Renal pelvis (tissue), 12 donors: ENCODE measurements around the gene RAB26. TPM values are rescaled to one million over a fixed set of nuclear protein-coding genes. Genes with fewer than 3 reads are reported as not detected.
A peak's percentile ranks its signal among the peaks of the same experiment; 100 is the strongest.
"Not testable (repeated sequence)": the region's sequence is repeated elsewhere in the genome, so short reads cannot be mapped to it uniquely, and the experiment has no call there.

Experiments
- DNase-seq: peaks from one replicate; pipeline ENCODE4 v3.0.0-alpha.2; 2013
- long read RNA-seq, 16 experiments: transcript quantifications; one replicate each; lab custom pipeline, GENCODE V29; 2026
- polyA plus RNA-seq, 3 donors: library from polyadenylated mRNA; unstranded; fragments of 120-200 nt; gene quantifications; one replicate each; pipeline ENCODE4 v1.2.1, GENCODE V29; 2013; ENCODE audit not compliant: insufficient read length in 3 of 3

RAB26 gene, protein sequence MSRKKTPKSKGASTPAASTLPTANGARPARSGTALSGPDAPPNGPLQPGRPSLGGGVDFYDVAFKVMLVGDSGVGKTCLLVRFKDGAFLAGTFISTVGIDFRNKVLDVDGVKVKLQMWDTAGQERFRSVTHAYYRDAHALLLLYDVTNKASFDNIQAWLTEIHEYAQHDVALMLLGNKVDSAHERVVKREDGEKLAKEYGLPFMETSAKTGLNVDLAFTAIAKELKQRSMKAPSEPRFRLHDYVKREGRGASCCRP
- 1 to 10 TPM; 3.0 to 6.0 (median 3.1) TPM for polyA plus RNA-seq
- long read RNA-seq, donor 1, partial matches to known transcripts = 0 of 1 reads
- long read RNA-seq, donor 1, other reads (novel, unspliced or antisense) = 0 of 1 reads
- long read RNA-seq, donor 2, partial matches to known transcripts = 0 of 2 reads
- long read RNA-seq, donor 2, other reads (novel, unspliced or antisense) = 0 of 2 reads
- long read RNA-seq, donor 3 = 0 reads
- long read RNA-seq, donor 4, partial matches to known transcripts = 0 of 211 reads
- long read RNA-seq, donor 4, other reads (novel, unspliced or antisense) = 209 of 211 reads
- long read RNA-seq, donor 5, partial matches to known transcripts = 0 of 2 reads
- long read RNA-seq, donor 5, other reads (novel, unspliced or antisense) = 0 of 2 reads
- long read RNA-seq, donor 6, partial matches to known transcripts = 0 of 2 reads
- long read RNA-seq, donor 6, other reads (novel, unspliced or antisense) = 0 of 2 reads
- long read RNA-seq, donor 7, partial matches to known transcripts = 0 of 2 reads
- long read RNA-seq, donor 7, other reads (novel, unspliced or antisense) = 0 of 2 reads
- long read RNA-seq, donor 8 = 0 reads
- long read RNA-seq, donor 9, partial matches to known transcripts = 0 of 1 reads
- long read RNA-seq, donor 9, other reads (novel, unspliced or antisense) = 0 of 1 reads
- long read RNA-seq, donor 10, partial matches to known transcripts = 0 of 1 reads
- long read RNA-seq, donor 10, other reads (novel, unspliced or antisense) = 0 of 1 reads
- long read RNA-seq, donor 11, partial matches to known transcripts = 0 of 1 reads
- long read RNA-seq, donor 11, other reads (novel, unspliced or antisense) = 0 of 1 reads
- long read RNA-seq, donor 12, partial matches to known transcripts = 0 of 3 reads
- long read RNA-seq, donor 12, other reads (novel, unspliced or antisense) = 0 of 3 reads
- long read RNA-seq, donor 13, partial matches to known transcripts = 0 of 1 reads
- long read RNA-seq, donor 13, other reads (novel, unspliced or antisense) = 0 of 1 reads
- long read RNA-seq, donor 14 = 0 reads
- long read RNA-seq, donor 15 = 0 reads
- long read RNA-seq, donor 16 = 0 reads

DNA sequence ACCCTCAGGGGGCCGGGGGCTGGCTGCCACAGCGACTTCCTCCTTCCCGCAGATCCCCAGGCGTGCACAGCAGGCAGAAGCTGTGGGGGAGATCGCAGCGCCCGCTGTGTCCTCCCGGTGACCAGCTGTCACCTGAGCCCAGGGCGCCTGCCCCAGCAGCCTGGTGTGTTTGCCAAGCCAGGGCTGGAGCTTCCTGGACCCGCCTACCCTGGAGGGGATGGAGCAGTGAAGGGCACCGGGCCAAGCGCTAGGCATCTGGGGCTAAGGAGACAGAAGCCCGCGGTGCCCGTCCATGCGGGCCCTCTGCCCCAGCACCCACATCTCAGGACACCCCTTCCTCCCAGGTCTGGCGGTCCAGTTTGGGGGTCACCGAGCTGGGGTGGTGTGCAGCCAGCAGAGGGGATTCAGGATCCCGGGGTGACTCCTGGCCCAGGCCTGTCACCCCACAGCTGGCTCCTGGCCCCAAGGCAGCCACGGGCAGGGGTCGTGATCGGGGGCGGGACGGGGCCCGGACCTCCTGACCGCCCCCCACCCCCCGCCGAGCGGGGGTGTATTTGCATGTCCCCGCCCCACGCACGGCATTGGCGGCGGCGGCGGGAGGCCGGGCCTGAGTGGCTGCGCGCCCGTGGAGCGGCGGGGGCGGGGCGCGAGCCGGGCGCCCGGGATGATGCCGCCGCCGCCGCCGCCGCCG, at the start of gene RAB26:
Gene RAB26, plus strand, starts transcription at position 645 of the 691 bp plus-strand sequence. CDS start 159 bp downstream, outside the sequence.
- peak; percentile 69 for DNase-seq

DNA sequence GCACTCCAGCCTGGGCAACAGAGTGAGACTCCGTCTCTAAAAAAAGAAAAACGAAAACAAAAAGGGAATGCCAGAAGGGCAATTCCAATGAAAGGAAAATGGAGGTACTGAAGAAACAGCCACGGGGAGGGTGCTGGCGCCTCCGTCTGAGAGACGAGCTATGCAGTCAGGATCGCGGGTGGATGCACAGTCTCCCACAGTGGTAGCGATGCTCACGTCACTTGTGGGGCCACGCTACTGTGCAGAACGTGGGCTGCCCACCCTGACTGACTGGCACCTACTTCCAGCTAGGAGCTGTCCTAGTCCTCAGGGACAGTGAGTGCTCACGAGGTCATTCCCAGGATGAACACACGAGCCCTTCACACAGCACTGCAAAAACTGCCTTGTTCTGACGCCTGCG, 46.8 kb upstream of the RAB26 start:
- not testable (repeated sequence) for DNase-seq

DNA sequence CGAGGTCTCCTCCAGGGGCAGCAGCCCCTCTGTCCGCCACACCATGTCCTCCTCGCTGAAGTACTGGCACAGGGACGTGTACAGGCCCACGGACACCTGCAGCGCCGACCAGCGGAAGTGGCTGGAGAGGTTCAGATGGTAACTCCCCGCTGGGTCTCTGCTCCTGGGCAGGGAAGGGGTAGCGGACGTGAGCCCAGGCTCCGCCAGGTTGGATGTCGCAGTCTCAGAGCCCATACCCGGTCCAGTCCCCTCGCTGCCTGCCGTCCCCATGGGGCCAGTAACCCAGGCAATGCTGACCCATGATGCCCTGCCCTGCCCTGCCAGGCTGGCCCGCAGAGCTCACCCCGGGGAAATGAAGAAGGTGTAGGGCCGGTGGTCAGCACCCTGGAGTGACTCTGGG, 46.0 kb upstream of the RAB26 start:
- no peak for DNase-seq

DNA sequence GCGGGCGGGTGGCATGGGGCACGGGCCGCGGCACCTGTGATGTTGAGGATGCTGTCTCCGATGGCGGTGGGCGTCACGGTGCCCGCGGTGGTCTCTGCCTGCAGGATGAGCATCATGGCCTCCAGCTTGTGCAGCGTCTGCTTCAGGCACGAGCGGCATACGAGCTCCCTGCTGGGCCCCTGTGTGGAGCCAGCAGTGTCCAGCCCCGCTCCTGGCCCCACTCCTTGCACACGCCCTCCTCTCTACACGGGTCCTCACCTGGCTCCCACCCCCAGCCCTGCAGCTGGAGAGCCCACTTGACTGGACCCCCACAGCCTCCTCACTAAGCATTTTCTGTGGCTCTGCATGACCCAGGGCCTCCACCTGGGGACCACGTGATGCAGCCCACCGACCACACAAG, 44.0 kb upstream of the RAB26 start:
- DNase-seq = not testable (repeated sequence)

DNA sequence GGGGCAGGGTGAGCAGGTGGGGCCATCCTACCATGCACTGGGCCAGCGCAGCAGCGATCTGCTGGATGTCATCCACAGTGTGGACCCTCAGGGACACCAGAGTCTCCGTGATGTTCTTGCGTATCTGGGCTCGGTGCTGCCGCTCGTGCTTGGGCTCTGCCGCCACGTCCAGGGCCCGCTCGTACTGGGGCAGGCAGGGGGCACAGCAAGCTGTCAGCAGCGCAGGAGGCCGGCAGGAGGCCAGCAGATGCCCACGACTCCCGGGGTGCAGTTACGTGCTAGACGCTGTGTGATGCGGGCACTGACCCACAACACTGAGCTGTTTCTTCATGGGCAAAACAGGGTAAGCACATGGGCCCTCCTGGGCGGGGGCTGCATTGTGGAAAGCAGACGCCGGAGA, 43.1 kb upstream of the RAB26 start:
- not testable (repeated sequence) for DNase-seq

DNA sequence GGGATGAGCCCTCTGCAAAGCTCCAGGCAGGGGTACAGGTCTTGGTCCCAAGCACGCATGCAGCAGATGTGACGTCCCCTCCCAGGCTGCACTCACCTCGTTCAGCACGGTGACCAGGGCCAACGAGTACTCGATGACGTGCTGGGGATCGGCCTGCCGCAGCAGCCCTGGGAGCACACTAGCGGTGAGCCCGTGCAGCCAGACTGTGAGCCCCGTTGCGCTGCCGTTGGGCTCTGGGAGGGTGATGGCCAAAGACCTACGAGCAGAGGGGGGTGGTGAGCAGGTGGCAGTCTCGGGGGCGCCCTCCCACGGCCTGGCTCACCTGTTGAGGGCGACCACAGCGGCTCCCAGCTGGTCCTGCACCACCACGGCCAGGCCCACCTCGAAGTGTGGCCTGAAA, 42.7 kb upstream of the RAB26 start:
- not testable (repeated sequence) for DNase-seq

DNA sequence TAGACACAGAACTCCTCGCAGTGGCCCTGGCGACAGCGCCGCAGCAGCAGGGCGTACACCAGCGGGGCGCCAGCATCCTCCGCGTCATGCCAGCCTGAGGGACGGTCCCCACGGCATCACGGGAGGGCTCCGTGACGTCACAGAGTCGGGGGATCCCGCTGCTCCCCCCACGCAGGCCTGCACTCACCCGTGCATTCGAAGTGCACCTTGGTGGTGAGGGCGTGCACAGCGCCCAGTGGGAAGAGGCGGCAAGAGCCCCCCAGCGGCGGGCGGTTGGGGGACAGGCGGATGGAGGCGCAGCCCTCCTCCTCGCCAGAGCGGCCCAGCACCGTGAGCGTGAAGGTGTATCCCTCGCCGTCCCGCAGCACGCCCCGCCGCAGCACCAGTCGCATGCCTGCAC, 42.2 kb upstream of the RAB26 start:
- DNase-seq = not testable (repeated sequence)

DNA sequence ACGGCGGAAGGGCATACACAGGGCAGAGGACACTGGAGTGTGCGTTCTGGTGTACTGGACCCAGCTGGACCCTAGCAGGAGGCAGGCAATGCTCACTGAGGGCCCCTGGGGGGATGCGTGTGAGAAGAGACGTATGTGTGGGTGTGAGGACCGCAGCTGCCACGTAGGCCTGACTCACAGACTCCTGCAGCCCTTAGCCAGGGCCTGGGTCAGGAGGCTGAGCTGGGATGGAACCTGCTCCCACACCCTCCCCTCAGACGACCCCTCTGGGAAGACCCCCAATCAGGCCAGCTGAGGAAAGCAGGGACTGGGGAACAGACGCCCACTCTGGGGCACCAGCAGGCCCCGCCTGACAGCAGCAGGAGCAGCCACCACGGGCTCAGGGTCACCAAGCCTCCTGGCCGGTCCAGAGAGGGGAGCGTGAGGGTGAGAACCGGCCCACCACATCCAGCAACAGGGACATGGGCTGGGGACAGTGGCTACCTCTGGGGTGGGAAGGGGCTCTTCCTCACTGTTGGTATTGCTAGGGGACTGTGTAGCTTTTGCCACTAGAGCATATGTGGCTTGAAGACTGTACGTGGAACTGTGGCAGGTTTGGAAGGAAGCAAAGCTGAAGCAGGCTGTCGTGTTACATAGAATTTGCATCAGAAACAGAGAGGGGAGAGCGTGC, 41.2 kb upstream of the RAB26 start:
- DNase-seq = not testable (repeated sequence)

DNA sequence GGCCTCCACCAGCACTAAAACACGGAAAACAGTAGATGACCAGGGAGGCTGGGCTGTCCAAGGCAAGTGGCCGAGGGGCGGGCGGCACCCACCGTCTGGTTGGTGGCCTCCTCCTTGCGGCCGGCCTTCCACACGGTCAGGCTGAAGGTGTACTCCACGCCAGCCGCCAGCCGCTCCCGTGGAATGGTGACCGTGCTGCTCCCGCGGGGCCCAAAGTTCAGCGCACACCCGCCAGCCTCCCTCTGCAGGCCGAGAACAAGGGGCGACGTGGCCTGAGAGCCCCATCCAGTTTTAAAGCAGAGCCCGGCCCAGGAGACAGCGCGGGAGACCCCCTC, 40.7 kb upstream of the RAB26 start:
- DNase-seq = not testable (repeated sequence)

DNA sequence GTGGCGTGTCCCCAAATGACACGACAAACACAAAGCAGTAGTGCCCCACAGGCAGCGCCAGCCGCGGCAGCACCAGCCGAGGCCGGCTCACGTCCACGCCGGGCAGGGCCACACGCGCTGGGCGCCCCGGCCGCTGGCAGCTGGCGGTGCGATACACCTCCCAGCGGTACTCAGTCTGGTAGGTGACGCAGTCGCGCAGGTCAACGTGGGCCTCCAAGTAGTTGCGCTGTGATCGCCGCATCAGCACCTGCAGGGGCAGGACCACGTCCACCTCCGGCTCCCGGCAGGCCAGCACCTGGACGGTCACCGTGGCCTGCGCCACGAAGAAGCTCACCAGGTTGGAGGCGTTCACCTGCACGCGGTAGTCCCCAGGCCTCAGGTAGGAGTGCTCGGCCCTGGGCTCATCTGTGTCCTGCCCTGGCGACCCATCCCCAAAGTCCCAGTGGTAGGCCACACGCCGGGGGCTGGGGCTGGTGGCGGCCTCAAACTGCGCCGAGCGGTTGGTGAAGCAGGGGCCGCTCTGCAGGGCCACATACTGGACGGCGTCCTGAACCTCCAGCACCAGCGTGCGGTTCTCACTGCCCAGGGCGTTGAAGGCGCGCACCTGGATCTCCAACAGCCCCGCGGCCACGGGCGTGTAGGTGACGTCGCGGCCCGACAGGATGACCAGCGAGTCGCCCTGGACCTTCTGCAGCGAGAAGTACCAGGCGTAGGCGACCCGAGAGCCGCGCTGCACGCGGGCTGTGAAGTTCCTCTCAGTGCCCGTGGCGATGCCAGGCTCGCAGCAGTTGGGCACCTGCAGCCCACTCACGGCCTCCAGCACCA, 39.8 kb upstream of the RAB26 start:
- DNase-seq = not testable (repeated sequence)

DNA sequence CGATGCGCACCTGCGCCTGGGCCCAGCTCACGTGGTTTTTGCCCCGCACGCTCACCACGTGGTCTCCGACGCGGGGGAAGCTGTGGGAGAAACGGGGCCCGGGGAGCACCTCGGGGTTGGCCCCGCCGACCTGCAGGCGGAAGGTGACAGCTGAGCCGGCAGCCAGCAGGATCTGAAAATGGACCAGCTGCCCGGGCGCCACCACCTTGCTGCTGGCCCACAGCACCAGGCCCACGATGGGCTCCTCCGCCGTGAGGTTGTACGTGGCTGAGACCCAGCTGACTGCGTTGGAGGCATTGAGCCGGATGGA, 39.2 kb upstream of the RAB26 start:
- not testable (repeated sequence) for DNase-seq

DNA sequence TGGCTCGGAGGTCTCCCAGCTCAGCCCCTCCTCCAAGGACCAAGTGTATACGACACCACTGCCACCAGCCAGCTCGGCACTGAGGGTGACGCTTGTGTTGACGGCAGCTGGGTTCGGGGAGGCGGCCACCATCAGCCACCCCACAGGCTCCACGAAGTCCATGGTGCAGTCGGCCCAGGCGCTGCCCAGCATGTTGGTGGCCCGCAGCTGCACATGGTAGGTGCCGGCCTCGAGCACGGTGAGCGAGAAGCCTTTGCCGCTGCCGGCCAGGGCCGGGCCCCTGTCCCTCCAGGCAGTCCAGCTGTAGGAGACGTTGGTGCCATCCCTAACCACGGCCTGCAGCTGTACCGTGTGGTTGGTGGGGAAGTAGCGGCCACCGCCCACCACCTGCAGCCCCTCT, 38.6 kb upstream of the RAB26 start:
- not testable (repeated sequence) for DNase-seq

DNA sequence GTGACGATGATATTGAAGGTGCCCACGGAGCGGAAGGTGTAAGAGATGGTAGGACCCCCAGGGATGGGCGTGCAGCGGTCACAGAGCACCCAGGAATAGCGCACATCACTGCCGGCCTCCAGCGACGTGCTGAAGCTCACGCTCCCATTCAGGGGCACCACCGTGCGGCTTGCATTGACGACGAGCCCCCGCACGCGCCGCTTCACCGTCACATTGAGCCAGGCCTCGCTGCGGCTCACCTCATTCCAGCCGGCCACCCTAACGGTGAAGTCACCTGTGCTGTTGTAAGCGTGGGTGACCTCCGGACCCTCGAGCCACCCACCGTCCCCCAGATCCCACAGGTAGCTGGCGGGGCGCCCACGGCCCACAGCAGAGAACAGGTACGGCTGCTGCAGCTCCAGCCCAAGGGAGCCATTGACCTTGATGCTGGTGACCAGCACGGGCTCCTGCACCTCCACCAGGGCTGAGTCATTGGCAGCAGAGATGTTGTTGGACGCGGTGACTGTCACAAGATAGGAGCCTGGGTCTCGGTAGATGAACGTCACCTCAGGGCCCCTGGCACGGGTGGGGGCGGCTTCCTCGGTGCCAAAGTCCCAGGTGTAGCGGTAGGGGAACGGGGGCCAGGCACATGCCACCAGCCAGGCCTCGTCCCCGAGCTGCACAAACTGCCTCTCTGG, 38.0 kb upstream of the RAB26 start:
- not testable (repeated sequence) for DNase-seq

DNA sequence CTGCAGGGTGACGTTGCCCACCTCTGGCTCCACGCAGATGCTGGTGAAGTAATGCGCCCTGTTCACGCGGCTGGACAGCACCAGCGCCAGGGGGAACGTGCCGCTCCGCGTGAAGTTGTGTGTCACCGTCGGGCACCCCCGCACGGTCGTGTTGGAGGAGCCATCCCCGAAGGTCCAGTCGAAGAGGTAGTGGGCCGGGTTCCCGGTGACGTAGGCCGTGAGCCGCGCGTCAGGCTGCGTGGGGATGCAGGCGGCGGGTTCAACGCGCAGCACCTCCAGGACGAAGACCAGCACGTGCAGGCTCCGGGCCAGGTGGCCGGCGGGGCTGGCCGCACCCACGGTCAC, 37.4 kb upstream of the RAB26 start:
- DNase-seq = not testable (repeated sequence)

DNA sequence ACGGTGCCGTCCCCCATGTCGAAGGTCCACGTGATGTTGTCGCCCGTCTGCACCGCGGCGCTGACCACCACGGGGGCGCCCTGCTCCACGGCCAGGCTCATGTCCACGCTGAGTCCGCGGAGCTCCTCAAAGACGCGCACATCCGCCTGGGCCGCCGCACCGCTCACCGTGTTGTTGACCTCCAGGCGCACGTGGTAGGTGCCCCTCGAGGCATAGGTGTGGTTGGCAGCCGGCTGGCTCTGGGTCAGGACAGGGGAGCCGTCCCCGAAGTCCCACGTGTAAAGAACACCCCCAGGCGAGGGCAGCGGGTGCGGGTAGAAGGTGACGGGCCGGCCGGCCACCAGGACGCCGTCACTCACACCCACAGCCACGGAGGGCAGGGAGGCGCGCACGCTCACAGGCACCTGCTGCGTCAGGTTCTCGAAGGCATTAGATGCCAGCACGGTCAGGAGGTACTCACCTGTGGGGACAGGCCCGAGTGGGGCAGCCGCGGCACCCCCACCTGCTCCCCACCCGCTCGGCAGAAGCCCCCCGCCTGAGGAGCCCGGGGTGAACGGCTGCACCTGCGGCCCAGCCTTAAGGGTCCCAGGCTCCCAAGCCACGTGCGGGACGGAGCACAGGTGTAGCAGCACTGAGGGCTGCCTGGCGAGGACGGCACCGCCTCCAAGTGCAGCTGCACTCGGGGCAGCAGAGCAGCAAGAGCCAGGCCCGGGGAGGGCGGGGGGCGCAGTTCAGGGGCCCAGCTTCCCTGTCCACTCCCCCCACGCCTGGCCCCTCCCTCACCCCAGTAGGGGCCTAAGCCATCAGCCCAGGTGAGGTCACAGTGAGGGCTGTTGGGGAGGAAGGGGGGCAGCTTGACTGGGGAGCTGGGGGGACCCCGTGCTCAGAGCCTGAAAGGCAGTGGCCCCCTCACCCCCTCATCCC, 36.8 kb upstream of the RAB26 start:
- not testable (repeated sequence) for DNase-seq

DNA sequence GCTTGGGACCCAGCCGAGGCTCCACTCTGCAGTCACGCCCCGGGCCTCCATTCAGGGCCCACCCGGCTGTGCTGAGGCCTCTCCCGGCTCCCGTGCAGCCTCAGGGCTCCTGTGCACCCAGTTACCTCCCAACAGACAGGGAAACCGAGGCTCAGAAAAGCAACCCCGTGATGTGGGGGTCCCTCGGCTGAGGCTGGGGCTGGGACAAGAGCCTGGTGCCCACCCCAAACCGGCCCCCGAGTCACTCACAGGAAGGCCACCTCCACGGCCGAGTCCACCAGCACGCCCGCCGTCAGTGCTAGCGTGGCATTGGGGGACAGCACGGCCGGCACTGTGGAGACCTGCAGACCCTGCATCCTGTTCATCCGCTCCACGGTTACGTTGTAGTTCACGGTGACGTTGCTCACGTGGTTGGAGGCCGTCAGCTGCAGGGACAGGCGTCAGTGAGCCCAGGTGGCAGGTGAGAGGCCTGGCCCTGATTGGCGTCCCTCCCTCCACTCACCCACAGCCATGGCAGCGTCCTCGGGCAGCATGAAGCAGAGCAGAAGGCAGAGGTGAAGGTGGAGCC, 35.8 kb upstream of the RAB26 start:
- not testable (repeated sequence) for DNase-seq

DNA sequence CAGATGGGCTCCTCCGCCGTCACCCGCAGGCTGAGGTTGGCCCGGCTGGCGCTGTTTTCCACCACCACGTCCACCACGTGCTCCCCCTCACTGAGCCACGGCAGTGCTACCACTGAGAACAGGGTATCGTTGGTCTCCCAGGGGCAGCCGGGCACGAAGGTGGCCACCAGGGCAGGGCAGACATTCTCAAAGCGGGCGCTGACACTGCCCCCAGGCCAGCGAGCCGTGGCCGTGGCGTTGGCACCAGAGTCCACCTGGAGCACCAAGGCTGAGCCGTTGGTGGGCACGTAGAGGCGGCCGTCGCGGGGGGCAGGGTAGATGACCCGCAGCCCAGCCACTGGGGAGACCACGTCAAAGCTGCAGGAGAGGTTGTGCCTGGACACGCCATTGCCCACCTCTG, 34.2 kb upstream of the RAB26 start:
- not testable (repeated sequence) for DNase-seq
